ENCODE measurements around the gene TMED3. TPM values are rescaled to one million over a fixed set of nuclear protein-coding genes. Genes with fewer than 3 reads are reported as not detected.
"Not testable (repeated sequence)": the region's sequence is repeated elsewhere in the genome, so short reads cannot be mapped to it uniquely, and the experiment has no call there.

Gene TMED3
- total RNA-seq, 2 donors from 2014 or later, result 37.9 to 40.9 TPM

- Mint-ChIP-seq H3K27ac (peak overlapping the region; percentile 86 to 88), H3K36me3 (peaks cover 40 to 44% of the 10 kb centered on the region in 2 donors), H3K9me3 (no peaks in the 10 kb centered on the region)
- no peak for DNase-seq (ENCODE audit: low spot score in 2 of 2)
- no peak for ATAC-seq
Observed at GRCh38 chr15:79311901-79312553, 1.1 kb downstream of the TMED3 start.

GRCh38 chr15:79314186-79314585 lies 3.3 kb downstream of the TMED3 start:
- peaks cover 61 to 64% of the 10 kb centered on the region in 2 donors for H3K36me3 Mint-ChIP-seq
- ATAC-seq (no peak), DNase-seq (ENCODE audit: low spot score in 2 of 2) (no peak)
- H3K9me3 Mint-ChIP-seq, result no peaks in the 10 kb centered on the region
- H3K27ac Mint-ChIP-seq, result peak overlapping the region in 1 of 2 donors; percentile 15

- Mint-ChIP-seq H3K27ac (peak overlapping the region in 1 of 2 donors; percentile 15), H3K9me3 (no peaks in the 10 kb centered on the region), H3K36me3 (peaks cover 66 to 70% of the 10 kb centered on the region in 2 donors)
- no peak for DNase-seq (ENCODE audit: low spot score in 2 of 2)
- no peak for ATAC-seq
Observed at GRCh38 chr15:79314811-79315210, 3.9 kb downstream of the TMED3 start.

GRCh38 chr15:79315623-79316328 lies 4.9 kb downstream of the TMED3 start:
- ATAC-seq (no peak), DNase-seq (ENCODE audit: low spot score in 2 of 2) (no peak)
- Mint-ChIP-seq H3K27ac (peak overlapping the region in 1 of 2 donors; percentile 24), H3K9me3 (no peaks in the 10 kb centered on the region), H3K36me3 (peaks cover 66 to 70% of the 10 kb centered on the region in 2 donors)

GRCh38 chr15:79316864-79317263 lies 6.0 kb downstream of the TMED3 start:
- Mint-ChIP-seq H3K36me3 (peaks cover 71 to 73% of the 10 kb centered on the region in 2 donors), H3K27ac (no peak overlapping the region), H3K9me3 (no peaks in the 10 kb centered on the region)
- DNase-seq (ENCODE audit: low spot score in 2 of 2), result no peak
- no peak for ATAC-seq

GRCh38 chr15:79319973-79320372 lies 9.1 kb downstream of the TMED3 start:
- not testable (repeated sequence) for ATAC-seq; H3K27ac Mint-ChIP-seq; H3K9me3 Mint-ChIP-seq; DNase-seq (ENCODE audit: low spot score in 2 of 2)
- peaks cover 60 to 71% of the 10 kb centered on the region in 2 donors for H3K36me3 Mint-ChIP-seq

GRCh38 chr15:79321876-79322275 lies 11.0 kb downstream of the TMED3 start:
- no peaks in the 10 kb centered on the region for H3K9me3 Mint-ChIP-seq
- peaks cover 42 to 63% of the 10 kb centered on the region in 2 donors for H3K36me3 Mint-ChIP-seq
- DNase-seq (ENCODE audit: low spot score in 2 of 2), result no peak
- ATAC-seq, result no peak
- H3K27ac Mint-ChIP-seq, result peak overlapping the region; percentile 20 to 53

- Mint-ChIP-seq H3K36me3 (peaks cover 38 to 59% of the 10 kb centered on the region in 2 donors), H3K27ac (peak overlapping the region; percentile 20 to 53), H3K9me3 (no peaks in the 10 kb centered on the region)
- DNase-seq (ENCODE audit: low spot score in 2 of 2) (no peak), ATAC-seq (no peak)
Observed at GRCh38 chr15:79322306-79322705, 11.4 kb downstream of the TMED3 start.

GRCh38 chr15:79322945-79323344 lies 12.0 kb downstream of the TMED3 start:
- H3K27ac Mint-ChIP-seq, result no peak overlapping the region
- no peak for ATAC-seq

GRCh38 chr15:79329171-79329611 lies 18.3 kb downstream of the TMED3 start:
- DNase-seq (ENCODE audit: low spot score in 2 of 2), result no peak
- H3K27ac Mint-ChIP-seq, result peak overlapping the region in 1 of 2 donors; percentile 69
- no peak for ATAC-seq
- no peaks in the 10 kb centered on the region for H3K9me3 Mint-ChIP-seq
- H3K36me3 Mint-ChIP-seq, result peaks cover 0 to 16% of the 10 kb centered on the region in 2 donors

More at GRCh38 chr15:79322945-79323344, 12.0 kb downstream of the TMED3 start:
- Mint-ChIP-seq H3K9me3 (no peaks in the 10 kb centered on the region), H3K36me3 (peaks cover 32 to 53% of the 10 kb centered on the region in 2 donors)
- no peak for DNase-seq (ENCODE audit: low spot score in 2 of 2)

- no peaks in the 10 kb centered on the region for H3K9me3 Mint-ChIP-seq
- ATAC-seq (no peak), DNase-seq (ENCODE audit: low spot score in 2 of 2) (no peak)
- H3K36me3 Mint-ChIP-seq, result no peaks in the 10 kb centered on the region
- H3K27ac Mint-ChIP-seq, result no peak overlapping the region
Observed at GRCh38 chr15:79332824-79333510, 22.1 kb downstream of the TMED3 start.

GRCh38 chr15:79337591-79337990 lies 26.7 kb downstream of the TMED3 start:
- Mint-ChIP-seq H3K36me3 (no peaks in the 10 kb centered on the region), H3K27ac (no peak overlapping the region), H3K9me3 (no peaks in the 10 kb centered on the region)
- DNase-seq (ENCODE audit: low spot score in 2 of 2) (no peak), ATAC-seq (no peak)

GRCh38 chr15:79339588-79340314 lies 28.8 kb downstream of the TMED3 start:
- peak in 1 of 2 donors; percentile 26 for ATAC-seq
- H3K36me3 Mint-ChIP-seq, result no peaks in the 10 kb centered on the region
- no peak for DNase-seq (ENCODE audit: low spot score in 2 of 2)

GRCh38 chr15:79340315-79340602 lies 29.3 kb downstream of the TMED3 start:
- no peaks in the 10 kb centered on the region for H3K36me3 Mint-ChIP-seq
- no peak overlapping the region for H3K27ac Mint-ChIP-seq
- no peak for DNase-seq (ENCODE audit: low spot score in 2 of 2)
- ATAC-seq, result no peak
- no peaks in the 10 kb centered on the region for H3K9me3 Mint-ChIP-seq

More at GRCh38 chr15:79339588-79340314, 28.8 kb downstream of the TMED3 start:
- no peak overlapping the region for H3K27ac Mint-ChIP-seq
- no peaks in the 10 kb centered on the region for H3K9me3 Mint-ChIP-seq

- DNase-seq (ENCODE audit: low spot score in 2 of 2), result no peak
- Mint-ChIP-seq H3K36me3 (no peaks in the 10 kb centered on the region), H3K27ac (no peak overlapping the region), H3K9me3 (no peaks in the 10 kb centered on the region)
- ATAC-seq, result no peak
Observed at GRCh38 chr15:79341396-79341795, 30.5 kb downstream of the TMED3 start.

- no peak for DNase-seq (ENCODE audit: low spot score in 2 of 2)
- no peaks in the 10 kb centered on the region for H3K36me3 Mint-ChIP-seq
- no peak overlapping the region for H3K27ac Mint-ChIP-seq
- no peak for ATAC-seq
- H3K9me3 Mint-ChIP-seq, result no peaks in the 10 kb centered on the region
Observed at GRCh38 chr15:79349525-79349924, 38.6 kb downstream of the TMED3 start.

GRCh38 chr15:79352206-79352605 lies 41.3 kb downstream of the TMED3 start:
- Mint-ChIP-seq H3K27ac (no peak overlapping the region), H3K36me3 (no peaks in the 10 kb centered on the region), H3K9me3 (no peaks in the 10 kb centered on the region)
- ATAC-seq (no peak), DNase-seq (ENCODE audit: low spot score in 2 of 2) (no peak)

Data from activated naive CD4-positive, alpha-beta T cell treated with anti-CD3 and anti-CD28 coated beads, Interleukin-2, amount 50 U/mL, for 72 hours (primary cell).